ENCODE data around the gene FAIM2. TPM values are rescaled to one million over a fixed set of nuclear protein-coding genes. Genes with fewer than 3 reads are reported as not detected.
A peak's percentile ranks its signal among the peaks of the same experiment; 100 is the strongest.

Gene FAIM2
- total and polyA plus RNA-seq, 2 donors, result 0.24 to 0.41 TPM

GRCh38 chr12:49821373-49822287 lies 82.1 kb downstream of the FAIM2 start:
- WGBS, result 90% methylated on average over 10 of the region's 10 CpGs
- no peaks in the 10 kb centered on the region for H3K27me3 ChIP-seq (ENCODE audit: control insufficient read depth in 2 of 2, insufficient read depth in 1 of 2, low read length in 1 of 2)
- H3K4me1 ChIP-seq (ENCODE audit: control insufficient read depth in 2 of 2, insufficient read depth in 2 of 2, low read length in 2 of 2), result peaks cover 8 to 40% of the 10 kb centered on the region in 2 donors
- H3K4me3 ChIP-seq (ENCODE audit: low read length in 2 of 2), result no peak overlapping the region
- no peaks in the 10 kb centered on the region for H3K9me3 ChIP-seq (ENCODE audit: control insufficient read depth in 2 of 2, insufficient read depth in 1 of 2, low read length in 1 of 2)
- peaks cover 4 to 11% of the 10 kb centered on the region in 2 donors for H3K36me3 ChIP-seq (ENCODE audit: control insufficient read depth in 2 of 2, insufficient read depth in 2 of 2, low read length in 1 of 2)
- no peak for DNase-seq (ENCODE audit: low read depth in 6 of 9, low spot score in 9 of 9)
- peak overlapping the region; percentile 21 to 63 for H3K27ac ChIP-seq (ENCODE audit: low read depth in 1 of 2, low read length in 1 of 2)

DNA sequence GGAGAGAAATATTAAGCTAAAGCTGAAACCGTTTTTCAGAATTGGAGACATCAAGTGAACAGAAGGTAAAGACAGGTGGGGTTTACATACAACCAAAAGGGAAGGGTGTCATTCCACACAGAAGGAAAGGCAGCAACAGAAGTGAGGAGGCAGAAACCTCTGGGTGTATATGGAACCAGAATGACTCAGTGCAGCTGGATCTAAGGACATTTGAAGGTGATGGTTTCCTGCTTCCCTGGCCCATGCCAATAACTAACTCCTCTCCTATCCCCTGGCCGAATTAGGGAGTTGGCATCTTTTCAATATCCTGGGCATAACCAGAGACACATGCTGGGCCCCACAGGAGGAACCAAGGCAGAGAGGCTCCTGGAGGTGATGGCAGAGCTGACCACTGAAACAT lies 83.9 kb downstream of the FAIM2 start:
- Histone ChIP-seq H3K36me3 (ENCODE audit: control insufficient read depth in 2 of 2, insufficient read depth in 2 of 2, low read length in 1 of 2) (peaks cover 4 to 14% of the 10 kb centered on the region in 2 donors), H3K4me3 (ENCODE audit: low read length in 2 of 2) (no peak overlapping the region), H3K27me3 (ENCODE audit: control insufficient read depth in 2 of 2, insufficient read depth in 1 of 2, low read length in 1 of 2) (no peaks in the 10 kb centered on the region), H3K27ac (ENCODE audit: low read depth in 1 of 2, low read length in 1 of 2) (no peak overlapping the region), H3K4me1 (ENCODE audit: control insufficient read depth in 2 of 2, insufficient read depth in 2 of 2, low read length in 2 of 2) (peaks cover 8 to 28% of the 10 kb centered on the region in 2 donors), H3K9me3 (ENCODE audit: control insufficient read depth in 2 of 2, insufficient read depth in 1 of 2, low read length in 1 of 2) (no peaks in the 10 kb centered on the region)
- 93% methylated on average over 2 of the region's 2 CpGs for WGBS
- no peak for DNase-seq (ENCODE audit: low read depth in 6 of 9, low spot score in 9 of 9)

DNA sequence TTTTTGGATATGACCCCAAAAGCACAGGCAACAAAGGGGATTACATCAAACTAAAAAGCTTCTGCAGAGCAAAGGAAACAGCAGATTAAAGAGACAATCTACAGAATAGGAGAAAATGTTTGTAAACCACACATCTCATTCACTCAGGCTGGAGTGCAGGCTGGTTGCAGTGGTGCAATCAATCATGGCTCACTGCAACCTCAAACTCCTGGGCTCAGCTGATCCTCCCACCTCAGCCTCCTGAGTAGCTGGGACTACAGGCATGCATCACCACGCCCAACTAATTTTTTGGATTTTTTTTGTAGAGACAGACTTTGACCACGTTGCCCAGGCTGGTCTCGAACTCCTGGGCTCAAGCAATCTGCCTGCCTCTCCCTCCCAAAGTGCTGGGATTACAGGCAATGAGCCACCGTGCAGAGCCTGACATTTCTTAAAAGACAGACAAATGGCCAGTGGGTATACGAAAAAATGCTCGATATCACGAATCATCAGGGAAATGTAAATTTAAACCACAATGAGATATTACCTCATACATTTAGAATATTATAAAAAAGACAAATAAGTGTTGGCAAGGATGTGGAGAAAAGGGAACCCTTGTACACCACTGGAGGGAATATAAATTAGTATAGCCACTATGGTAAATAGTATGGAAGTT lies 85.3 kb downstream of the FAIM2 start:
- Histone ChIP-seq H3K4me1 (ENCODE audit: control insufficient read depth in 2 of 2, insufficient read depth in 2 of 2, low read length in 2 of 2) (peaks cover 8 to 22% of the 10 kb centered on the region in 2 donors), H3K4me3 (ENCODE audit: low read length in 2 of 2) (no peak overlapping the region), H3K27ac (ENCODE audit: low read depth in 1 of 2, low read length in 1 of 2) (no peak overlapping the region), H3K9me3 (ENCODE audit: control insufficient read depth in 2 of 2, insufficient read depth in 1 of 2, low read length in 1 of 2) (no peaks in the 10 kb centered on the region), H3K36me3 (ENCODE audit: control insufficient read depth in 2 of 2, insufficient read depth in 2 of 2, low read length in 1 of 2) (peaks cover 4 to 14% of the 10 kb centered on the region in 2 donors), H3K27me3 (ENCODE audit: control insufficient read depth in 2 of 2, insufficient read depth in 1 of 2, low read length in 1 of 2) (no peaks in the 10 kb centered on the region)
- 93% methylated on average over 7 of the region's 7 CpGs for WGBS
- no peak for DNase-seq (ENCODE audit: low read depth in 6 of 9, low spot score in 9 of 9)

Other genes starting within 250 kb of the FAIM2 start
- 26.1 TPM for gene FMNL3, start 196.5 kb downstream of the FAIM2 start, total RNA-seq
- gene FMNL3, start 196.5 kb downstream of the FAIM2 start, polyA plus RNA-seq, result 9.8 TPM
- 254 TPM for gene TMBIM6, start 162.3 kb downstream of the FAIM2 start, total RNA-seq
- gene TMBIM6, start 162.3 kb downstream of the FAIM2 start, polyA plus RNA-seq, result 161 TPM
- gene NCKAP5L, start 75.5 kb downstream of the FAIM2 start, total RNA-seq, result 5.6 TPM
- gene NCKAP5L, start 75.5 kb downstream of the FAIM2 start, polyA plus RNA-seq, result 17.5 TPM
- gene BCDIN3D, start 60.8 kb downstream of the FAIM2 start, total RNA-seq, result 5.2 TPM
- gene BCDIN3D, start 60.8 kb downstream of the FAIM2 start, polyA plus RNA-seq, result 7.0 TPM
- 0.05 TPM for gene AQP2, start 46.8 kb upstream of the FAIM2 start, total RNA-seq
- 0.05 TPM for gene AQP2, start 46.8 kb upstream of the FAIM2 start, polyA plus RNA-seq
- gene AQP5, start 58.0 kb upstream of the FAIM2 start, total RNA-seq, result 0.09 TPM
- 0.37 TPM for gene AQP5, start 58.0 kb upstream of the FAIM2 start, polyA plus RNA-seq
- gene AQP6, start 69.0 kb upstream of the FAIM2 start, total RNA-seq, result not detected
- gene AQP6, start 69.0 kb upstream of the FAIM2 start, polyA plus RNA-seq, result under 0.01 TPM
- gene RACGAP1, start 121.6 kb upstream of the FAIM2 start, total RNA-seq, result 50.1 TPM
- gene RACGAP1, start 121.6 kb upstream of the FAIM2 start, polyA plus RNA-seq, result 9.2 TPM
- 1.3 TPM for gene ASIC1, start 153.7 kb upstream of the FAIM2 start, total RNA-seq
- gene ASIC1, start 153.7 kb upstream of the FAIM2 start, polyA plus RNA-seq, result 3.6 TPM
- gene SMARCD1, start 181.4 kb upstream of the FAIM2 start, total RNA-seq, result 38.2 TPM
- gene SMARCD1, start 181.4 kb upstream of the FAIM2 start, polyA plus RNA-seq, result 19.9 TPM
- 0.38 TPM for gene GPD1, start 200.1 kb upstream of the FAIM2 start, total RNA-seq
- gene GPD1, start 200.1 kb upstream of the FAIM2 start, polyA plus RNA-seq, result 1.0 TPM
- 72.4 TPM for gene COX14, start 208.3 kb upstream of the FAIM2 start, total RNA-seq
- 81.4 TPM for gene COX14, start 208.3 kb upstream of the FAIM2 start, polyA plus RNA-seq